SH-SY5Y (cell line): ENCODE data around the gene FGFR3.

Experiments
- GATA2 ChIP-seq: IDR thresholded peaks from 2 replicates; pipeline ENCODE4 v1.6.1; 2011; ENCODE audit warnings: mild to moderate bottlenecking, low read depth, low read length
- GATA3 ChIP-seq: IDR thresholded peaks from 2 replicates; pipeline ENCODE4 v1.6.1; 2011; ENCODE audit warnings: low read depth, mild to moderate bottlenecking, low read length, moderate library complexity

GRCh38 chr4:1810765-1811164, 17.7 kb downstream of the FGFR3 start:
- no peak for TF ChIP-seq GATA2
- TF ChIP-seq GATA3 = no peak
